IPS-18a (cell line): Measurements from ENCODE around the gene SMOC2.

ENCODE experiments used
- H3K27ac ChIP-seq: one replicate; pipeline ENCODE4 v1.5.1; 2013; ENCODE audit warnings: low read length
- H3K27me3 ChIP-seq: one replicate; pipeline ENCODE4 v1.6.1; 2013; ENCODE audit warnings: mild to moderate bottlenecking, low read length; ENCODE audit not compliant: control insufficient read depth, insufficient read depth
- H3K36me3 ChIP-seq: one replicate; pipeline ENCODE4 v1.6.1; 2013; ENCODE audit warnings: low read depth, low read length; ENCODE audit not compliant: control insufficient read depth
- H3K4me1 ChIP-seq: one replicate; pipeline ENCODE4 v1.6.1; 2013; ENCODE audit warnings: low read depth, low read length; ENCODE audit not compliant: control insufficient read depth
- H3K4me3 ChIP-seq: one replicate; pipeline ENCODE4 v1.5.1; 2013; ENCODE audit warnings: low read length
- H3K9ac ChIP-seq: one replicate; pipeline ENCODE4 v1.6.1; 2013; ENCODE audit warnings: mild to moderate bottlenecking, low read length, moderate library complexity
- H3K9me3 ChIP-seq: one replicate; pipeline ENCODE4 v1.6.1; 2013; ENCODE audit warnings: low read depth, low read length; ENCODE audit not compliant: control insufficient read depth

SMOC2 gene

DNA sequence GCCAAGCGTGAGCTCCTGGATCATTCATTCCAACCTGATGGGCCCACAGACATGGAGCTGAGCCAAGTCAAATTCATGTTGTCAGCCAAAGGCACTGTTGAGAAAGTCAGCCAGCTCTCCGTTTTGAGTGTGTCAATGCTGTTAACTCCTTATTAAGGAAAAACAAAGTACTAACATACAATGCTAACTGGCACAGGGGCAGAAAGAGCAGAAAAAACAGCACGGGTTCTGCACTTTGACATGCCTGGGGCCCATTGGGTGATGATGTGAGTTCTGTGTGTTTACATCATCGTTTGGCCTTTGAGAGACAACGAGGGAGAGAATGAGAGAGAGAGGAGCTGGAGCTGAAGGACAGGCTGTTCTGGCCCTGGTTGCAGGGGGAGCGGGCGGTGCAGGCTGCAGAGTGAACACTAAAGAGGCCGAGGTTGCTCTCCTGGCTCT is 85.9 kb downstream of the SMOC2 start:
- H3K27ac ChIP-seq: no peak overlapping the region
- H3K4me3 ChIP-seq: no peak overlapping the region
- H3K9ac ChIP-seq: no peak overlapping the region
- H3K27me3 ChIP-seq: no peaks in the 10 kb centered on the region
- no peaks in the 10 kb centered on the region for H3K9me3 ChIP-seq
- H3K4me1 ChIP-seq: peaks cover 5% of the 10 kb centered on the region
- H3K36me3 ChIP-seq: no peaks in the 10 kb centered on the region

DNA sequence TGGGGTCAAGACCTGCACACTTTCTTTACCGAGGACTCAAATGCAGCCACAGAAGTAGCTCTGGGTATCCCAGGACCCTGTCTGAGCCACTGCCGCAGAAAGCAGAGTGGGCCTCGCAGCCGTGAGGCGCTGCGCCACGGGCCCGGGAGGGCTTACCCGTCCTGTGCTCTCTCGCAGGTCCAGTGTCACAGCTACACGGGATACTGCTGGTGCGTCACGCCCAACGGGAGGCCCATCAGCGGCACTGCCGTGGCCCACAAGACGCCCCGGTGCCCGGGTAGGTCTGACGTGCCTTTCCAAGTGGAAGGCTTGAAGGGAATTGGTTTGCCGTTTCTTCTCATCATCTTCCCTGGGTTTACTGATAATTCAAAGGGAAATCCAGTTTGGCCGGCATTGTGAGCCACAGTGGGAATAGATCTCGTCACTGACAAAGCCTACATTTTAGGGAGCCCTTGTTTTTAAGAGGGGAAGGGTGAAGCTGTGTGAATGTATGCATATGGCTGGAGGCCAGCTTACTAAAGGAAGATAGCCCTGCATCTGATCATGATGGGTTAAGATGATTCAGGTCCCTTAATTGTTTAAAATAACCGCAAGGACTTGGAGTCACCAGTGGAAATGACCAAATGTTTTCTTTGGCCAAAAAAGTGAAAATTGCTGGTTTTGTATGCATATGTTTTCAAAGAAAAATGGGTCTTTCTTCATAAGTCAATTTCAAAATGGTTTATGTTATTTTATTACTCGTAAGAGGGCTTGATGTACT is 86.6 kb downstream of the SMOC2 start:
- Histone ChIP-seq H3K4me3 (no peak overlapping the region), H3K4me1 (peaks cover 5% of the 10 kb centered on the region), H3K27me3 (no peaks in the 10 kb centered on the region), H3K9me3 (no peaks in the 10 kb centered on the region), H3K9ac (no peak overlapping the region), H3K36me3 (no peaks in the 10 kb centered on the region), H3K27ac (no peak overlapping the region)

DNA sequence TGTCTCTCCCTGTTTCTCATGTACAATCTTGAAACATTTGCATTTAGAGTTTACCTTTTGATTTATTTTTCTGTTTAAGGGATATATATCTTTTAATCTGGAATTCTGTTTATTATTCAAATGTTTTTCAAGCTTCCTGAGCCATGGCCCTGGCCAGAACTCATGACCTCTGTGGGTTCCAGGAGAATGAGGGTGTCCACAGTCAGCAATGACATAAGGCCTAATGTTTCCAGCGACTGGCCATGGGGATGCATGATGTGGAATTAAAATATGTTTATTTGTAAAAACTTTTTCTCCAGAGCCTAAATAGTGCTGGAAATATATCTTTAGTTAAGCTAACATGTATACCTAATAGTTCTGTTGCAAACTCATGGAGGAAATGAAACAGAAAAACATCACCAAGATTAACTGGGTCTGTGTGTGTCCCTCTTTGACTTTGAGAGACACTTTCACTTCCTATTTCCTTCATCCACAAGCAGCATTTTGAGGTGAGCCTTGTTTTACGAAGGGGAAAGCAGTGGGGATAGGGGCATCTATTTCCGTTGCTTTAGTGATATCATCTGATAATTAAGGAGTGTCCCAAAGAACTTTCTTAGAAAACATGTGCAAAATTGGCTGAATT is 87.6 kb downstream of the SMOC2 start:
- H3K27me3 ChIP-seq: no peaks in the 10 kb centered on the region
- H3K27ac ChIP-seq: no peak overlapping the region
- no peaks in the 10 kb centered on the region for H3K9me3 ChIP-seq
- H3K4me3 ChIP-seq: no peak overlapping the region
- no peaks in the 10 kb centered on the region for H3K36me3 ChIP-seq
- H3K4me1 ChIP-seq: peaks cover 5% of the 10 kb centered on the region
- no peak overlapping the region for H3K9ac ChIP-seq

DNA sequence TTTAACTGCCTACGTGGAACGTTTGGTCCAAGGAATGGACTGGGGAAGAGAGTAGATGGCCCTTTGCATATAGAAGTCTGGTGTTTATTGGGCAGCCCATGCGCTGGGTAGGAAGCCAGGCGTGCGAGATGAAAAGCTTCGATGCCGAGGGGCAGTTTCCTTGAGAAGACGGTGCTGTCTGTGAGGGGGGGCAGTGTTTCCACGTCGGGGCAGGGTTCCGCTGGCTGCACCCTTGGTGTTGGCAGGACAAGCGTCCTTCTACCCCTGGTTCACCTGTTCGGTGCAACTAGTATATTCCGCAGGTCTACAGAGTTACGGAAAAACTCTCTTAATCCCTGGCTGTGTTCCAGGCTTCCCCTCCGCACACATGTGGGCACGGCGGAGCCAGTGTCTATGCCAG is 88.2 kb downstream of the SMOC2 start:
- H3K27ac ChIP-seq: no peak overlapping the region
- H3K9ac ChIP-seq: no peak overlapping the region
- no peaks in the 10 kb centered on the region for H3K27me3 ChIP-seq
- H3K4me1 ChIP-seq: peaks cover 5% of the 10 kb centered on the region
- no peak overlapping the region for H3K4me3 ChIP-seq
- no peaks in the 10 kb centered on the region for H3K36me3 ChIP-seq
- no peaks in the 10 kb centered on the region for H3K9me3 ChIP-seq

DNA sequence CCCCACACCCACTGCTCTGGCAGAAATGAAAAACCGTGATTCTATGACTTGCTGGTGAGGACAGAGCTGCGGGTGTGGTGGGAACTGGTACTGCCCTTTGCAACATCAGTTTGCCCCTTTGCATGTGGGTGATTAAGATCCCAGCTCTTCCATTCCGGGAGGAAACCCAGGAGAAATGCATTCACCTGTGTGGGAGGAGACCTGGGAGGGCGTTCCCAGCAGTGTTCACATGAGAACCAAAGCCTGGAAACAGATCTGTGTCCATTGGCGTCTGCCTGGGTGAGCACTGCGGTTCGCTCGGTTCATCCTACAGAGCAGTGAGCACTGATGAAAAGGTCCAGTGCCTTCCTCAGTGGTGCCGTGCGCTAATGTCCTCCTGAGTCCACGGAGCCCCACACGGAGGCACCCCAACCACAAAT is 89.7 kb downstream of the SMOC2 start:
- Histone ChIP-seq H3K27ac (no peak overlapping the region), H3K4me3 (no peak overlapping the region), H3K27me3 (no peaks in the 10 kb centered on the region), H3K36me3 (no peaks in the 10 kb centered on the region), H3K9me3 (no peaks in the 10 kb centered on the region), H3K4me1 (no peaks in the 10 kb centered on the region), H3K9ac (no peak overlapping the region)

DNA sequence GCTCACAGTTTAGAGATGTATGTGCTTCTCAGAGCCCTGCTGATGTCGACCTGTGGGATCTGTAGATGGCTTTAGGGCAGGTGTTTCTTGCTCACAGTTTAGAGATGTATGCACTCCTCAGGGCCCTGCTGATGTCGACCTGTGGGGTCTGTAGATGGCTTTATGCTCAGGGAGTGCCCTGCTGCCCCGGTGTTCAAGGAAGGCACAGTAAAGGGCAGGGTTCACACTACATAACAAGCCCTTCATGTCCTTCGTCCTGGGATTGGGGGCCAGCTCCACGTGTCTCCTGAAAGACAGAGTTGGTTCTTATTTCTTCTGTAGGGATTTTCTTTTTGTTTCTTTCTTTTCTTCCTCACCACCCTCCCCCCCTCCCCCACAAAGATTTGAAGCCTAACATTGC is 91.1 kb downstream of the SMOC2 start:
- Histone ChIP-seq H3K4me1 (no peaks in the 10 kb centered on the region), H3K9me3 (no peaks in the 10 kb centered on the region), H3K4me3 (no peak overlapping the region), H3K27ac (no peak overlapping the region), H3K9ac (no peak overlapping the region), H3K36me3 (no peaks in the 10 kb centered on the region), H3K27me3 (no peaks in the 10 kb centered on the region)

DNA sequence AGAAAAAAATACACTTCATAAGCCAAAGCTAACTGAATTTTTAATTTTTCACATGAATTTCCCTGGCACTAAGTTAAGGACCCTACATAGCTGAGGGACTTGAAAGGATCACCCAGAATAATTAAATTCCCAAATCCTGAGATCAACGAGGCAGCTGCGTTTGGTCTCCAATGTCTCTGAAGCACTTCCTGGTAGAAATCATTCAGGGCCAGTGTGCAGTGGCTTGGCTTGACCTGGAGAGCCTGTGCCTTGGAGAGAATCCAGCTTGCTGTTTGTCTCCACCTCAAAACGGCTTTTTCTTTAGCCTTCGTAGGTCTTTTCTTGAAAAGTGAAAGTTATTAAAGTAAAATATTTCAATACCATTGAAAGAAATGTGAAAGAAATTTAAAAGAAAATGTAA is 92.4 kb downstream of the SMOC2 start:
- no peak overlapping the region for H3K27ac ChIP-seq

DNA sequence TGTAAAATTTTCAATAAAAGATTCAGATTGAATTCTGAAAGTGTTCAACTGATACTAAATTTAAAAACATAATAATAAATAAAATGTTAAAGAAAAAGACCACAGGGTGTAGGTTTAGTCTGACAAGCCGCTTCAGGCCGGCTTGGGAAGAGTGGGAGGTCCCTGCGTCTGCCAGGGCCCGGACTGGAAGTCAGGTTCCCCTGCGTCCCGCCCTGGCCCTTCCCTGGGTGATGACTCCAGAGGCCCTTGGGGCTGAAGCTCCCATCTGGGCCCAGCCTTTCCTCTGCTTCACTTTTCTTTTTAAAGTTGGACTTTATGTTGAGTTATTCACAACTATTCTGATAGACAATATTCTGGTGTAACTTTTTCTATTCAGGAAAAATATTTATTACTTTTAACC is 93.3 kb downstream of the SMOC2 start:
- no peaks in the 10 kb centered on the region for H3K9me3 ChIP-seq
- H3K36me3 ChIP-seq: no peaks in the 10 kb centered on the region
- H3K4me1 ChIP-seq: no peaks in the 10 kb centered on the region
- no peak overlapping the region for H3K4me3 ChIP-seq
- no peak overlapping the region for H3K27ac ChIP-seq
- no peak overlapping the region for H3K9ac ChIP-seq
- H3K27me3 ChIP-seq: no peaks in the 10 kb centered on the region

More for the DNA sequence above, 92.4 kb downstream of the SMOC2 start:
- no peaks in the 10 kb centered on the region for H3K27me3 ChIP-seq
- no peak overlapping the region for H3K4me3 ChIP-seq
- no peaks in the 10 kb centered on the region for H3K9me3 ChIP-seq
- H3K4me1 ChIP-seq: no peaks in the 10 kb centered on the region
- H3K9ac ChIP-seq: no peak overlapping the region
- H3K36me3 ChIP-seq: no peaks in the 10 kb centered on the region

DNA sequence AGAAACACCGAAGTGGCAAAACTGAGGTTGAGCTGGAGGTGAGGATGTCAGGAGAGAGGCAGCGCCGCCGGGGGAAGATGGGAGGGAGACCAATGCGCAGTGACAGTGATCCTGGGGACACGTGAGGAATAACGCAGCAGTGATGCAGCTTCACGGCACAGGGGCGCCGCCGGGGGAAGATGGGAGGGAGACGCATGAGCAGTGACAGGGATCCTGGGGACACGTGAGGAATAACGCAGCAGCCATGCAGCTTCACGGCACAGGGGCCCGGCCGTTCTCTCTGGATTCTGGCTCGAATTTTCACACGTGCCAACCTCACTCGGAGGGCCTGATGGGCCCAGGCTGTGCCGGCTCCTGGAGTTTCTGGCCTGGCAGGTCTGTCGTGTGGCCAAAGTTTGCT is 94.7 kb downstream of the SMOC2 start:
- Histone ChIP-seq H3K27ac (no peak overlapping the region), H3K36me3 (no peaks in the 10 kb centered on the region), H3K9ac (no peak overlapping the region), H3K9me3 (no peaks in the 10 kb centered on the region), H3K27me3 (no peaks in the 10 kb centered on the region), H3K4me3 (no peak overlapping the region), H3K4me1 (peaks cover 4% of the 10 kb centered on the region)

DNA sequence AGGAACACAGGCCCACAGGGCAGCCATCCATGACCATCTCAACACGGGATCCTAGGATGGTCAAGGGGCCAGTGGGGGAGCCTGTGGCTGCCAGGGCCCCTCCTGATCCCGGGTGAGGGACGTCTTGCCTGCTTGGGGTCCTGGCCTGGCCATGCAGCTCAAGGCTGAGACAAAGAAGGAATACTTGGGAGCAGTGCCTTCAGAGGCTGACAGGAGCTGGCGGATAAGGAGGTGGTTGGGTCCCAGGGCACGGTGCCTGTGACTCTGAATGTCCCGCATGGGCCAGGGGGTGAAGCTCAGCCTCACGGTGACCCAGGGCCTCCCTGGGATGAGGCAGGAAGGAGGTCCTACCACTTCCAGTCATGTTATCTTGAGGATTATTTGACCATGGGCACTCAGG is 95.2 kb downstream of the SMOC2 start:
- Histone ChIP-seq H3K36me3 (no peaks in the 10 kb centered on the region), H3K9ac (no peak overlapping the region), H3K9me3 (no peaks in the 10 kb centered on the region), H3K27me3 (no peaks in the 10 kb centered on the region), H3K4me1 (peaks cover 8% of the 10 kb centered on the region), H3K27ac (no peak overlapping the region), H3K4me3 (no peak overlapping the region)

DNA sequence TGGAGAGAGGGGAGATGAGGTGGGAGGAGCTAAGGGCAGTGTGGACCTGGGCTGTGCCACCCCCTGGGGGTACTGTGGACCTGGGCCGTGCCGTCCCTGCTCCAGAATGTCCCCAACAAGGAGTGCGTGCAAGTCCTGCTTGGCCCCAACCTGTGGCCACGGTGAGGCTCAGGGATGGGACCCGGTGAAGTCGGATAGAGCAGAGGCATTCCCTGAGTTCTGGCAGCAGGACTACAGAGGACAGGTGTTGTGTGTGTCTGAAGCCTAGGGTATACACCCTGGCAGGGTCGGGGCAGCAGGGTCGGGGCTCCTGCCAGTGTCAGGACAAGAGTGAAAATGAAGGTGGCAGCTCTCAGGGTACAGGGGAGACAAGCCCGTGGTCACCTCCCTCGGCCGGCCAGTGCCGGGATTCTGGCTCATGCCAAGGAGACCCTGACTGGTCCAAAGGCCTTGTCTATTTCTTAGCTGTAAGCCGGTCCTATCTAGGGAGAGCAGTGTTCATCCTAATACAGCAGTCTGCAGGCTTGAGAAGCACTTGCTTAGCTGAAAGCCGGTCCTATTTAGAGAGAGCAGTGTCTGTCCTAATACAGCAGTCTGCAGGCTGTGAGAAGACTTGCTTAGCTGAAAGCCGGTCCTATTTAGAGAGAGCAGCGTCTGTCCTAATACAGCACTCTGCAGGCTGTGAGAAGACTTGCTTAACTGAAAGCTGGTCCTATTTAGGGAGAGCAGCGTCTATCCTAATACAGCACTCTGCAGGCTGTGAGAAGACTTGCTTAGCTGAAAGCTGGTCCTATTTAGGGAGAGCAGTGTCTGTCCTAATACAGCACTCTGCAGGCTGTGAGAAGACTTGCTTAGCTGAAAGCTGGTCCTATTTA is 95.9 kb downstream of the SMOC2 start:
- Histone ChIP-seq H3K9ac (no peak overlapping the region), H3K4me3 (no peak overlapping the region), H3K36me3 (no peaks in the 10 kb centered on the region), H3K27ac (no peak overlapping the region), H3K9me3 (no peaks in the 10 kb centered on the region), H3K4me1 (peaks cover 15% of the 10 kb centered on the region), H3K27me3 (no peaks in the 10 kb centered on the region)
